Stimulated activated CD8-positive, alpha-beta memory T cell treated with anti-CD3 and anti-CD28 coated beads, Interleukin-7, amount 100 ng/mL, for 4 hours (primary cell): ENCODE results near the gene C10orf71.

Source experiments
- DNase-seq, 2 donors: peaks; one replicate each; pipeline ENCODE4 v3.0.0-alpha.2; 2020; ENCODE audit warnings: low read depth in 2 of 2

The C10orf71 gene

DNA sequence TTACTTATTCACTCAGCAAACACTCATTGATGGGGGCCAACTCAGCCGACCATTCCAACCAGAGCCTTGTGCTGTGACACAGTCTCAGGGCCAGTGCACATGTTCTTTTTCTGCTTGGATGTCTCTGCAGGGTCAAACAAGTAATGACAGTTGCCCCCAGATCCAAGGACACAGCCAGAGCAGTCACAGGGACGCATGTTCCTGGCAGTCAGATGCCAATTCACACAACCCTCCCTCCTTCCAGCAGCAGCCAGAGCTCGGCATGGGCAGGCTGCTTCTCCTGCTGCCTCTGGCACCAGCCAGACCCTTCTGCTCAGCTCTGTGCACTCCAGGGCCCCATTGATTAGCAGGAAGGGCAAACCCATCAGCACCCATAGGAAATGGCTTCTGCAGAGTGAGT, 76.6 kb downstream of the C10orf71 start:
- DNase-seq = no peak
